HG03139 (cell line): ENCODE data around the gene HSPA12A.
"Not testable (repeated sequence)": the region's sequence is repeated elsewhere in the genome, so short reads cannot be mapped to it uniquely, and the experiment has no call there.

ENCODE experiments used
- ATAC-seq: cut with Tn5 transposase; IDR thresholded peaks from one replicate; pipeline ENCODE4 v1.9.1; 2021; ENCODE audit not compliant: unreplicated experiment

Gene HSPA12A

DNA sequence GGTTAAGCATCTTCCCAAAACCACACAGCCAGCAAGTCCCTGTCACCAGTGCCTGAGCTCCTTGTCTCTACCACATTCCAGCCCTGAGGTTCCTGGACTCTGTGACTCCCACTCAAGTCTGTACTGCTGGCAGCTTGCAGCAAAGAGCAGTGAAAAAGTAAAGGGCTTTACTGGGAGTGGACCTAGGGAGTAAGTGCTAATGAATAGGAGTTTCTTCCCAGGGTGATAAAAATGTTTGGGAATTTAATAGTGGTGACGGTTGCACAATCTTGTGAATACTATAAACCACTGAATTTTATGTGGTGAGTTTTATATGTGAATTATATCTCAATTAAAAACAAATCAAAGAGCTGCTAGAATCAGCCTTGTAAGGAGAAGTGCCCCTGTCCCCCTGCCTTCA is 22.6 kb downstream of the HSPA12A start:
- no peak for ATAC-seq

DNA sequence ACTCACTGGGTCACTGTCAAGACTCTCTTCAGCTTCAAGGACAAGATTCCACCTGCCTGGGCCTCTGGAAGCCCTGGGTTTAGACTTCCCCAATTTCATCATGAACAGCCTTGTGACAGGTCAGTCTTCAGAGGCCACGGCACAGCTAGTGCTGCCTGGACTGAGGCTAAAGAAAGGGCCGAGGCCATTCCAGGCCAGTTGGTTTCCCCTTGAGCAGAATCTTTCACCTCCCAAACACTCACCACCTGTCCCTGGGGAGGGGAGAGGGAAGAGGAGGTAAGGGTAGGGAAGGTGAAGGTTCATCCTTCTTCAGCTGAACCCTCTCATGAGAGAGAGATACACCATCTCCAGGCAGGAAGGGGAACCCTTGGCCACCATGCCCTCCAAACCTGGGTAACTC is 24.3 kb downstream of the HSPA12A start:
- ATAC-seq: no peak

DNA sequence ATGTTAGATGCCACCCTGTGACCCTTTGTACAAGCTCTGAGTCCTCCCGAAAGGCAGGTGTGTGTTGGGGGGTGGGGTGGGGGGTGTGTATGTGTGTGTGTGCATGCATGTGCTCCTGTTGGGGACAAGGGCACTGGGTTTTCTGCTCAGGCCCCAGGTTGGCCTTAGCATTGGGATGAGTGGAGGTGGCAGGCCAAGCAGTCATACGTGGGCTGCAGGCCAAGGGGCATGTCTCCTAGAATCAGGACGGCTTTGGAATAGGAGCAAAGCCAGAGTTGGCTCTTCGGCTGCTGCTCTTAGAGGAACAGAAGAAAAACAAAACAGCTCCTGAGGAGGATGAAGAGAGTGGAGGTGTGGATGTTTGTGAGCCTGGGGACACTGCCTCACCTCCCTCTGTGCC is 26.0 kb downstream of the HSPA12A start:
- ATAC-seq: no peak

DNA sequence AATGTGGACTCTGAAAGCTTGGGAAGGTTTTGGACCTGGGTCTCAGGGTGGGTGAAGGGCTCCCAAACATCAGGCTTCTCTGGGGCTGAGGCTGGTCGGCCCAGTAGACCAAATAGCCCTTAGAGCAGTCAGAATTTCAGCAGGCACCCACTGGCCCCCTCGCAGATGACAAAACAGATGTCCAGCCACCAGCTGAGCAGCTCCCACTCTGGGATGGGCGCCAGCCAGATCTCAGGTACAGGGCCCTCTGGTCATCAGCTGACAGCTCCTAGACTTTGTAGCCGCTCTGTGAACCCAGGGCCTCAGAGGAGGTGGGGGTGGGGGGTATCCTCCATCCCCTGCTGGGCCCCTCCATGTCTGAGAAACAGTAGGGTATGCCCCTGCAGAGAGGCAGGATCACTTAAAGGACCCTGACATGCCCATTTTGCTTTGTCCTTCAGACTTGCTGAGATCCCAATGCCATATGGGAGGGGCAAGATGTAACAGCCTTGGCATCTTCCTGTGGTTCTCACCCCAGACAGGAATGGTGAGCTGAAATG is 26.5 kb downstream of the HSPA12A start:
- no peak for ATAC-seq

DNA sequence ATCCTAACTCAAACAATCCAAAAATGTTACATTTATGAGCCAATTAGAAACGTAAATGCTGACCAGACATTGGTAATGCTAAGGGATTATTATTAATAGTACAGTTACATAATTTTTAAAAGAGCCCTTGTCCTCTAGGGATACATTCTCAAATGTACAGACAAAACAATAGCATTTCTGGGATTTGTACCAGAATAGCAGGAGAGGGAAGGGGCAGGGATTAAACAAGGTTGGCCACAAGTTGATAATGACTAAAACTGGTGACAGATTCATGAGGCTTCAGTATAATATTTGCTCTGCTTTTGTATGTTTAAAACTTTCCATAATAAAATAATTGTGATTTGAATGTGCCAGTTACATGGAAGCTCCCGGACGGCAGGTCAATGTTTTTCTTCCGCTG is 27.0 kb downstream of the HSPA12A start:
- no peak for ATAC-seq

DNA sequence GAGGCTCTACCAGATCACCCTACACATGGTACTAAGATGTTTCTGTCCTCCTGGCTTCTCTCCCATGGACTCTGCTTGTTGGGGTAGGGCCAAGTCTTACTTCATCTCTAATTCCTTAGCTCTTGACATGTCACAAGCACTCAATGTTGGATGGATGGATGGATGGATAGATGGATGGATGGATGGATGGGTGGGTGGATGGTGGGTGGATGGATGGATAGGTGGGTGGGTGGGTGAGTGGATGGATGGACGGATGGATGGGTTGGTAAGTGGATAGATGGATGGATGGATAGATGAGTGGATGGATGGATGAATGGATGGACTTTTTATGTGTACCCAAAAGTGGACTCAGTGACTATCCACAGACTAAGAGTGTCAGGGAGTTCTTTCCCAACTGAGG is 28.5 kb downstream of the HSPA12A start:
- ATAC-seq: no peak

DNA sequence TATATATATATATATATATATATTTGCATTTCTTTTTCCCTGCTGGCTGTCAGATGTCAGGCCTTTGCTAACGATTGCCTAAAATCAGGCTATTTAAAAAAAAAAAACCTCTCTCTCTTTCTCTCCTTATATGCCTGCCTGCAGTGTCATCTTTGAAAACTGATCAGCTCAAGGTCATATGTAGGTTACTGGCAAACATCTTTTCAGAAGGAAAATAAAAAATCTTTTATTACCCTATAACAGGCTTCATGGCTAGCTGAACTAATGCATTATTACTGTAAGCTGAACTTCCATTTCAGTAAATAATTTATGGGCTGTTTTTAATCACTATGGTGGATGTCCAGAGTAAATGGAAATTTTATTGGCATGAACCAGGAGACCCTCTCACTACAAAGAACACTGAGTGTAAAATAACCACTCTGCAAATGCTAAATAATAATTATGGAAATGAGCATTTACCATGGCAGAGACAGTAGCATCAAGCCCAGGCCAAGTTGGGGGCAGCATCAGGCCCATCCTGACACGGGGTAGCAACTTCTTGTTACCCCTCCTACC is 29.3 kb downstream of the HSPA12A start:
- no peak for ATAC-seq

DNA sequence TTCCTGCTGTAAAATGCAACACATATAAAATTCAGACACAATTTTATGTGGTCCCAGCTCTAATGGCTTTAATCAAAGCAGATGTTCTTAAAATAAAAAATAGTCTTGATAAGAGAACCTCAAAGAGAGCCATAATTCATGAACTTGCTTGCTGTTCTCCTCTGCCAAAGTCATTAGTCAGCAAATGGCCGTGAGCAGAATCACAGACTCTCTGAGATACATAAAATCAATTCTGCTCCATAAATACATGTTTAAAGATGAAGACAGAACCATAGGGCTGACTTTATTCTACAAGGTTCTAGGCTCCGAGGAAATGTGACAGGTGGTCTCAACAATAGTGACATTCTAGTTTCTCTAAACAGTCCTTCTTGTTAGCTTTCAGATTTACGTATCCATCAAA is 29.8 kb downstream of the HSPA12A start:
- no peak for ATAC-seq

DNA sequence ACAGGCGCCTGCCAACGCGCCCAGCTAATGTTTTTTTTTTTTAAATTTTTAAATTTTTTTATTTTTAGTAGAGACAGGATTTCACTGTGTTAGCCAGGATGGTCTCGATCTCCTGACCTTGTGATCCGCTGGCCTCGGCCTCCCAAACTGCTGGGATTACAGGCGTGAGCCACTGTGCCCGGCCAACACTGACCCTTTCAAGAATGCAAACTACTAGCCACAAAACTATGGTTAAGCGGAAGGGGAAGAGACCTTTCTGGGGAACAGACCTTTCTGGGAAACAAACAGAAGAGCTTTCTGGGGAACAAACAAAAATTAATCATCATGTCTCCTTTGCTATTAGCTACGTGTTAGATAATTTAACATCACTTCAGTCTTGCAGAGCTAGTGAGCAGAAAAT is 30.6 kb downstream of the HSPA12A start:
- not testable (repeated sequence) for ATAC-seq

DNA sequence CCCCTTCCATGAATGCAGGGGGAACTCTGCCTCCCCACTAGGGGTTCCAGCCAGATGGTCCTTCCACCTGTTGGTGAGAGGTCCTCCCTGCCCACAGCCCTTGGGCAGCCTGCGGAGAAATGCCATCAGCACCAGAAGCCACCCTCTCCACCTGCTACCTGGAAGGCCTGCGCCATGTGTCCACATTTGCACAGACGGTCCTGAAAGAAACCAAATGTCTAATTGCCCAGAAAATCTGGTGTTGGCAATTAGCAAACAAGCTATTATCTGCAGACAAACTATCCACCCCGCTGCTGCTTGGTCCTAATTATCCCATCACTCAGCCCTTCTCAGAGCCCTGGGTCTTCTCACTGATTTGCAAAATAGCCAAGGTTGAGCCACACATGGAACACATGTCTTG is 32.3 kb downstream of the HSPA12A start:
- ATAC-seq: no peak

DNA sequence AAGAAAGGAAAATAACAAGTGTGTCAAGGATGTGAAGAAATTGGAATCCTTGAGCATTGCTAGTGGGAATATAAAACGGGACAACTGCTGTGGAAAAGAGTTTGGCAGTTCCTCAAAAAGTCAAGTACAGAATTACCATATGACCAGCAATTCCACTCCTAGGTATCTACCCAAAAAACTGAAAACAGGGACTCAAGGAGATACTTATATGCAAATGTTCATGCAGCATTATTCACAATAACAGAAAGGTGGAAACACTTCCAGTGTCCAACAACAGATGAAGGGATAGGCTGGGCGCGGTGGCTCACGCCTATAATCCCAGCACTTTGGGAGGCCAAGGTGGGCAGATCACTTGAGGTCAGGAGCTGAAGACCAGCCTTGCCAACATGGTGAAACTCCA is 33.5 kb downstream of the HSPA12A start:
- no peak for ATAC-seq

DNA sequence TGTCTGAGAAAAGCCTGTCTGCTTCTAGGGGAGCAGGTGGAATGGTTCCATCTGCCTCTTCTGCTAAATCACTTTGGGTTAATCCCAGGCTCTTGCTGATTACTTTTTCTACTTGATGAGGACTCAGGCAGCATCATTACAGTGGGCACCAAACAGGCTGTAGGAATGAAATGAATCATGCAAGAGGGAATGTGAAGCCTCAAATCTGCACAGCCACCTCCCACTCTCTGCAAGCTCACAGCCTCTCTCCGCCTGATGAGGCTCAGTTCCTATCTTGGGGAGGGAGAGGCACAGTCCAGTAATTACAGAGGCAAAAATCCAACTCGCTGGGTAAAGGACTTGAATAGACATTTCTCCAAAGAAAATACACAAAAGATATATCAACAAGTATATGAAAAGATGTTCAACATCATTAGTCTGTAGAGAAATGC is 34.0 kb downstream of the HSPA12A start:
- no peak for ATAC-seq

DNA sequence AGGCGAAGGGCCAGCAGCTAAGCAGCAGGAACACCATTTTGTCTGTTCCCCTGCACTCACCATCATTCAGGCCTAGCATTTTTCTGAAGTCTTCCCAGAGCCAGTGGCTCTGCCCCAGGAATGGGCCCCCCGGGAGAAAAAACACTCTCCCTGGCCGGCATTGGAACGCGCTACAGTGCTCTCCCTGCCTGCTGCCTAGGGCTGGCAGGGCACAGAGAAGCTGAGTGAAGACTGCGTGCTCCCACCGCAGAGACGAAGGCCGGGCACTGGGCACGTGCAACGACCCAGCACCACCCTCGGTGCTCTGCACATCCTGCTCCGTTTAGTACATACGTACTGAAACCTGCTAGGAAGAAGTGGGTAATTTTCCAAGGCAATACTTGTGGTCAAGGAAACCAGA is 34.4 kb downstream of the HSPA12A start:
- ATAC-seq: no peak

DNA sequence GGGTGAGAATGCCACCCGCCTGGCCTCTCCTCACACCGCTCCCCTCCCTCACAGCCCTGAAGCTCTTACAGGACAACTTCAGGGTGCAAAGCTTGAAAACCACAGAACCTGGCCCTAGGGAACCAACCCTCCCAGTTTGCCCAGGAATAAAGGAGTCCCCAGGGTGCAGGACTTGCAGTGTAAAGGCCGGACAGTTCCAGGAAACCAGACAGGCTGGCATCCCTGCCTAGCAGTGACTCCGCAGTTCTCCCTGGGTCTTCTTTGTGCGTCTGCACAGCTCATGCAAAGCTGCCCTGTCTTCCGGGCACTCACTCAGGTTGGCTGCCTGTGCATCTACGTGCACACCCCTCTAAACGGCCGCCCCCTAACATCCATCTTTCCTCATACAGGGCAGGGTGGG is 36.1 kb downstream of the HSPA12A start:
- no peak for ATAC-seq

DNA sequence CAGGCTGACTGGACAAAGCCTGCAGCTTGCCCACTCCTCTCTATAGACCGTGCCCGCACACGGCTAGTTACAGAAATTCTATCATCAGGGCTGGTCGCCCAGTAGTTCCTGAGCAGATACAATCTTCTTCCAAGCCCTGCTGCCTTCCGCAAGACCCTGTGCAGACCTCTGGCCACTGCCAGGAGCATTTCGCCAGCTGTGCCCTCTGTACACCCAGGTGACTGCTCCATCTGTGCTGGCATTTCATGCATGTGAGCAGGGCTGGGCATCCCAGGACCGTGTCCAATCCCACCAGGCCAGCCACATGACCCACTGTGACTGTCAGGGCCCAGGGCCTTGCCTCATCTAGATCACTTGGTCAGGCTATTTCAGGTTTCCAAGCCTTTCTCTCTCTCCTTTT is 36.9 kb downstream of the HSPA12A start:
- no peak for ATAC-seq

DNA sequence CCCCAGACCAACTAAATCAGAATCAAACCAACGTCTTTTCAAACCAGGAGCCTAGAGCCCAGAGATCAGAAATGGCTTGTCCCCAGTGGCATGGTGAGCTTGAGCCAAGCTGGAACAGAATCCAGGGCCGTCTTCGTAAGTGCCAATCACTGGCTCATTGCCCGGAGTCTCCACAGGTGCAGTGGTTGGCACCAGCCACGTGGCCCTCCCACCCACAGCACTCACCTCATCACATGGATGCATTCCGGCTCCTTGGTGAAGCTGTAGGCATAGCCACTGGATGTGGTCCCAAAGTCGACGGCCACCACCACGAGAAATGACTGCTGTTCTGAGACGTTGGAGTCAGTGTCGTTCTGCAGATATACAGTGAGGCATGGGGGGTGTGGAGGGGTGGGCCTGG is 37.4 kb downstream of the HSPA12A start:
- ATAC-seq: no peak

DNA sequence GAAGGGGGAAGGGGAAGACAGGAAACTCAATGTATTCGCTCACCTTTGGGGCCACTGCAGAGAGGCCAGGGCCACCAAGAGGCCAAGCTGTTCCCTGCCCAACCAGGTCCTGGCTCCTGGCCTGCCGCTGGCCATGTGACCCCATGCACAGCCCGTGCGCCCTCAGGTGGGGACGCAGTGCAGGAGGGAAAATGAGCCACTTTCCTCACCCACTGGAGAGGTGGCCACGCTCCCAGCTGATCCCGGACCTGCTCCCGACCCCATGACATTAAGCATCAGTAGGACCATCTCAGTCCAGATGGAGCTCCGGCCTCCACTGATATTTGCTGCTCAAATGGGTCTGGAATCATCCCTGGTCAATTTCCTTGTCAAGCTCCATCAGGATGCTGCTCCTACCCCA is 40.2 kb downstream of the HSPA12A start:
- ATAC-seq: no peak

DNA sequence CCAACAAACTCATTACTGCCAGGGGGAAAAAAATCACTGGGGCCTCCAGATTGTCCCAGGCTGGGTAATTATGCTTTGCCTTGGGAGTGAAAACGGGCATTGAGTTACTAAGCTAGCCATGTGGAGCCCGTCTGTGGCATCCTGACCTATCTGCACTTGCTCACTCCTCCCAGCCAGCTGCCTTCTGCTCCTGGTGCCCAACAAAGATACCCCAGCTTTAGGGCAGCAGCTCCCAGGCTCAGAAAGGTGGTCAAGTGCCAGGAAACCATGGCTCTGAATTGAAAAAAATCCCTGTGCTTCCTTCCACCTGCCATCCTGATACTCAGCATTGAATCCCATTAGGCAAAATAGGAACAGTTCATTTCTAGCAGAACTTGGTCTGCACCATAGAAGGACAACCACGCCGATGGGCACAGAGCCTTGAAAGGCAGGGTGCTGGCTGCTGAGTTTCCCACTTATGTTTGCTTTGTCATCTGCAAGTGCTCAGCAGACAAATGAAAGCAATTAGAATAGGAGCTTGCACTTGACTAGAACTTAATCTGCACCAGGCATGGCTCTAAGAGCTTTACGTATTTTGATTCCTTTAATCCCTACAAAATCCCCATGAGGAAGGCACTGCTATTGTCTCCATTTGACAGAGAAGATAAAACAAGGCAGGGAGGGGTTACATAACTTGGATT is 42.8 kb downstream of the HSPA12A start:
- ATAC-seq: no peak

DNA sequence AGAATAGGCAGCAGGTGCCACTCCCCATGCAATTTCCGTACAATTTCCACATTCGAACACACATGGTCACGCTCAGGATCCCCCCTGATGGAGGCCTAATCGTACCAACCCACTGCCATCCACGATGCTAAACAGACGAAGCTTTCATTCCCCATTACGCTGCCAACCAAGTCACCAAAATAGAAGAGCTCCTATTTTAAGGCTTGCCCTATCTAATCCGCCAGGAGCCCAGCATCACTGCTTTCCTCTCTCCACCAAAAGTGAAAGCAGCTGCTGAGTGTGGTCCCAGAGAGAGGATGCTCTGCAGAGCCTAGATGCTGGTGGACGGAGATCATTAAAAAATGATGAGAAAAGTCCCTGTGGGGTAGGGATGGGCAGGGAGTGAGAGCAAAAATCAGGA is 43.3 kb downstream of the HSPA12A start:
- ATAC-seq: no peak

DNA sequence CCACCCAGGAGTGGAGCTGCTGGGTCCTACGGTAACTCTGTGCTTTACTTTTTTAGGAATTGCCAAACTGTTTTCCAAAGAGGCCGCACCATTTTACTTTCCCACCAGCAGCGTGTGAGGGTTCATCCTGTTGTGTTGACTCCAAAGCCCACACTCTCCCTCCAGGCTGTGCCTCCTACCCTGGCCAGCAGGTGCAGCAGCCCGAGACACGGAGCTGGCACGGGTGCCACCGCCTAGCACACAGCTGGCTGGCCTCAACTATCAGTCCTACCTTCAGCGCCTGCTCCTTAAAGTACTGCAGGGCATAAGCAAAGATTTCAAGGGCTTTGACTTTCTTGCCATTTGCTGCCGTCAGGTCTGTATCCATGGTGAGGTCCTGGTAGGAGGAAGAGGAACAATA is 44.0 kb downstream of the HSPA12A start:
- no peak for ATAC-seq

DNA sequence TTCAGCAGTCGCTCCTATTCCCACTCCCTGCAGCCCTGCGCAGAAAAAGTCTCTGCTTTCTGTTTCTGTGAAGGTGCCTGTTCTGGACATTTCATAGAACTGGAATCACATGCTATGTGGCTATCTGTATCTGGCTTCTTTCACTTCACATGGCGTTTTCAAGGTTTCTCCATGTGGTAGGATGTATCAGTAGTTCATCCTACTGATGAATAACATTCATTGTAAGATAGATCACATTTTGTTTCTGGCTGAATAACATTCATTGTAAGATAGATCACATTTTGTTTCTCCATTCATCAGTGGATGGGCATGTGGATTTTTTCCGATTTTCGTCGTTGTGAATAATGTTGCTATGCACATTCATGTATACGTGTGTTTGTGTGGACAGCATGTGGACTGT is 44.5 kb downstream of the HSPA12A start:
- no peak for ATAC-seq

DNA sequence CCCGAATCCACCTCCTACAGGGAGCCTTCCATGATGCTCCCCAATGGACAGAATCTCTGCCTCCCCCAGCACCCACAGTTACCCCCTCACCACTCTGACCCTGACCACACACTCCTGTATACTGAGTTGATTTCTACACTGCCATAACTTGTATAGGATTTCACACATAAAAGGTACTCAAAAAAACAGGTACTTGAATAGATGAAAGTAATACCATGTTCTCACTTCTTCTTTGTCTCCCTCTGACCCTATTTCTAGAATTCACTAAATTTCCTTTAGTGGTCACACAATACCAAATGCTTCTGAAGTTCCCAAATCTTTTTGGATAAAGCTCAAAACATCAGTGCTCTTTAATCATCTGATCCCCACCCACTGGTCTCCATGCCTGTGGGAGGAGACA is 45.4 kb downstream of the HSPA12A start:
- no peak for ATAC-seq

DNA sequence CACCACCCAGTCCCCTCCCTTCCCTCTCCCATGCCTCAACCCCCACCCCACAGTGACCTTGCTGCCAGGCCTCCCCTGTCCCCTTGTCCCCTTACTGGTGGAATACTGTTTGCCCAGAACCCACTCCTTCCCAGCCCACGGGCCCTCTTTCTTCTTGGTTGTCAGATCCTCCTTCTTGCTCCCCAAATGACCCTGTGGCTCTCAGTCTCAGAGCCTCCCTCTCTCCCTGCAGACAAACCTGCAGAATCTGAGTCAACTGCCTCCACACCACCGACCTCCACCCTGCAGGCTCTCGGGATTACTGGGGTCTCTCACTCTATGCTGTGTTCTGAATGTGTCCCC is 47.5 kb downstream of the HSPA12A start:
- no peak for ATAC-seq
